Activated B cell treated with CpG ODN at 0.5 μM for 24 hours (primary cell): ENCODE data around the gene TCEAL1. TPM values are rescaled to one million over a fixed set of nuclear protein-coding genes. Genes with fewer than 3 reads are reported as not detected.
"Not testable (repeated sequence)": the region's sequence is repeated elsewhere in the genome, so short reads cannot be mapped to it uniquely, and the experiment has no call there.

Source experiments
- ATAC-seq: fragments of 200-7000 bp; cut with Tn5 transposase; one replicate; pipeline ENCODE4 v1.10.0; 2021; ENCODE audit warnings: low read depth, mild to moderate bottlenecking, moderate library complexity
- CTCF ChIA-PET: fragments of 350-600 bp; sonication (Branson Sonifier 250); formaldehyde crosslinking; loops from one replicate; lab custom pipeline; 2021; ENCODE audit warnings: antibody characterized with exemption; lab: Charles Lee
- POLR2A ChIA-PET: fragments of 350-600 bp; sonication (Branson Sonifier 250); formaldehyde crosslinking; loops from one replicate; lab custom pipeline; 2021; ENCODE audit warnings: antibody characterized with exemption; lab: Charles Lee
- DNase-seq: peaks from one replicate; pipeline ENCODE4 v3.0.0; 2022
- H3K27ac Mint-ChIP-seq: one replicate; pipeline ENCODE4 v1.8.0; 2020; ENCODE audit warnings: mixed read lengths
- H3K27me3 Mint-ChIP-seq: one replicate; pipeline ENCODE4 v1.8.0; 2021; ENCODE audit warnings: mixed read lengths
- H3K36me3 Mint-ChIP-seq: one replicate; pipeline ENCODE4 v1.8.0; 2021; ENCODE audit warnings: low read depth, mixed read lengths
- H3K4me1 Mint-ChIP-seq: one replicate; pipeline ENCODE4 v1.8.0; 2021; ENCODE audit warnings: mixed read lengths
- H3K4me3 Mint-ChIP-seq: one replicate; pipeline ENCODE4 v1.8.0; 2020; ENCODE audit warnings: mild to moderate bottlenecking, mixed read lengths
- H3K9me3 Mint-ChIP-seq: one replicate; pipeline ENCODE4 v1.8.0; 2020; ENCODE audit warnings: mixed read lengths
- intact Hi-C: fragments of 100-400 bp; cut with micrococcal nuclease; formaldehyde crosslinking; loops from one replicate; pipeline ENCODE4 v1.15.1; 2024
- total RNA-seq: library from RNA; stranded (reverse); gene quantifications from 2 replicates; pipeline ENCODE4 v1.2.3, GENCODE V29; 2022
- TF ChIP-seq, protein P1 (sequence below): fragments of 200-600 bp; IDR thresholded peaks from one replicate; pipeline ENCODE4 v1.8.0; 2022; ENCODE audit warnings: antibody characterized with exemption, mild to moderate bottlenecking

TCEAL1 gene
- total RNA-seq, 1 donor from 2014 or later = 10.4 TPM

DNA sequence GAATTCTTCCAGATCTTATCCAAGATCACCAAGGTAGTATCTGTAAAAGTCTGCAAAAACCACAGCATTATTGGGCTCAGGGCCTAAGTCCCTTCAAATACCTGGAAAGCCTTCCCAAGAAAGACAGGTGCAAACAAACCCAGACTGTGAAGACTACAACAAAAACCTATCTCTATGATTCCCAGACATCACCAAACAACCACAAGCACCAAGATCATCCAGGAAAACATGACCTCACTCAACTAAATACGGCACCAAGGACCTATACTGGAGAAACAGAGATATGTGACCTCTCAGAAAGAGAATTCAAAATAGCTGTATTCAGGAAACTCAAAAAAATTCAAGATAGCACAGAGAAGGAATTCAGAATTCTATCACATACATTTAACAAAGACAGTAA lies 15.3 kb downstream of the TCEAL1 start:
- DNase-seq = no peak
- H3K9me3 Mint-ChIP-seq = no peaks in the 10 kb centered on the region
- H3K36me3 Mint-ChIP-seq = no peaks in the 10 kb centered on the region
- peaks cover 3% of the 10 kb centered on the region for H3K27me3 Mint-ChIP-seq
- H3K4me1 Mint-ChIP-seq = no peaks in the 10 kb centered on the region
- intact Hi-C loops = no loop called here
- no peak for ATAC-seq
- TF ChIP-seq, protein P1, sequence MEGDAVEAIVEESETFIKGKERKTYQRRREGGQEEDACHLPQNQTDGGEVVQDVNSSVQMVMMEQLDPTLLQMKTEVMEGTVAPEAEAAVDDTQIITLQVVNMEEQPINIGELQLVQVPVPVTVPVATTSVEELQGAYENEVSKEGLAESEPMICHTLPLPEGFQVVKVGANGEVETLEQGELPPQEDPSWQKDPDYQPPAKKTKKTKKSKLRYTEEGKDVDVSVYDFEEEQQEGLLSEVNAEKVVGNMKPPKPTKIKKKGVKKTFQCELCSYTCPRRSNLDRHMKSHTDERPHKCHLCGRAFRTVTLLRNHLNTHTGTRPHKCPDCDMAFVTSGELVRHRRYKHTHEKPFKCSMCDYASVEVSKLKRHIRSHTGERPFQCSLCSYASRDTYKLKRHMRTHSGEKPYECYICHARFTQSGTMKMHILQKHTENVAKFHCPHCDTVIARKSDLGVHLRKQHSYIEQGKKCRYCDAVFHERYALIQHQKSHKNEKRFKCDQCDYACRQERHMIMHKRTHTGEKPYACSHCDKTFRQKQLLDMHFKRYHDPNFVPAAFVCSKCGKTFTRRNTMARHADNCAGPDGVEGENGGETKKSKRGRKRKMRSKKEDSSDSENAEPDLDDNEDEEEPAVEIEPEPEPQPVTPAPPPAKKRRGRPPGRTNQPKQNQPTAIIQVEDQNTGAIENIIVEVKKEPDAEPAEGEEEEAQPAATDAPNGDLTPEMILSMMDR = no peak
- ChIA-PET POLR2A (no interaction called here), CTCF (no interaction called here)
- no peak overlapping the region for H3K4me3 Mint-ChIP-seq
- no peak overlapping the region for H3K27ac Mint-ChIP-seq

DNA sequence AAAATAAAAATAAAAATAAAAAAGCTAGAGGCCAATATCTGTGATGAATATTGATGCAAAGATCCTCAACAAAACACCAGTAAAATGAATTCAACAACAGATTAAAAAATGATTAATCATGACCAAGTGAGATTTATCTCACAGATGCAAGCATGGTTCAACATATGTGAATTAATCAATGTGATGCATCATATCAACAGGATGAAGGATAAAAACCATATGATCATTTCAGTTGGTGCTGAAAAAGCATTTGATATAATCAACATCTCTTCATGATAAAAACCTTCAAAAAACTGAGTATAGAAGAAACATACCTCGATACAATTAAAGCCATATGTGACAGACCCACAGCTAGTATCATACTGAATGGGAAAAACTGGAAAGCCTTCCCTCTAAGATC lies 18.9 kb downstream of the TCEAL1 start:
- peaks cover 3% of the 10 kb centered on the region for H3K27me3 Mint-ChIP-seq
- no peak overlapping the region for H3K4me3 Mint-ChIP-seq
- ATAC-seq (no peak), DNase-seq (no peak)
- no peak overlapping the region for H3K27ac Mint-ChIP-seq
- no peaks in the 10 kb centered on the region for H3K36me3 Mint-ChIP-seq
- intact Hi-C loops = no loop called here
- CTCF ChIA-PET = no interaction called here
- TF ChIP-seq, protein P1 = no peak
- POLR2A ChIA-PET = no interaction called here
- no peaks in the 10 kb centered on the region for H3K4me1 Mint-ChIP-seq
- H3K9me3 Mint-ChIP-seq = no peaks in the 10 kb centered on the region

DNA sequence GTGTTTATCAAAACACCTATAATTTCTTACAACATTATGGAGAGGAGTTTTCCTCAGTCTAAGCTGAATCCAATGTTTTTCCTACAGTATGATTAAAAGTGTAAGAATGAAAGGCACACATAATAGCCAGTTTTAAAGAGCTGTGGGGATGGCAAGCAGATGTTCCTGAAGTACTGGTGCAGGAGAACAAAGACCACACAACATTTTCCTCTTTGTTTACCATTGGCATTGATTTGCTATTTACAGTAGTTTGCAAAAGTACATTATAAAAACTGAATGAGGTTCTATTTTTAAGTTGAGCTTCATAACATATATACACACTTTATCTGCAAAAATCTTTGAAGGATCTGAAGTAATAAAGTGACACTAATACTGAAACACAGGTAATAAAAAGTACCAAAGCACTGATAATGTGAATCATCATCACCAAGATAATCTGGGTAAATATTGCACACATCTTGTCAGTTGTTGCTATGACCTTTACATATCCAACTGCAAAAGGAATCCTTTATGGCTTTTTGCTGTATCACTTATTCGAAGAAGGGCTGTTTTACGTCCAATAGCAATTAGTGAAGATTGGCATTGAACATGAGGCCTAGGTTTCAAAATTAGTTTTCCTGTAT lies 22.5 kb downstream of the TCEAL1 start:
- H3K4me3 Mint-ChIP-seq = no peak overlapping the region
- ChIA-PET CTCF (no interaction called here), POLR2A (no interaction called here)
- TF ChIP-seq, protein P1 = no peak
- no peaks in the 10 kb centered on the region for H3K36me3 Mint-ChIP-seq
- no peaks in the 10 kb centered on the region for H3K9me3 Mint-ChIP-seq
- H3K27ac Mint-ChIP-seq = no peak overlapping the region
- no peaks in the 10 kb centered on the region for H3K4me1 Mint-ChIP-seq
- H3K27me3 Mint-ChIP-seq = no peaks in the 10 kb centered on the region
- intact Hi-C loops = no loop called here
- ATAC-seq (no peak), DNase-seq (no peak)

- H3K9me3 Mint-ChIP-seq, H3K4me1 Mint-ChIP-seq, H3K27ac Mint-ChIP-seq, POLR2A ChIA-PET, H3K27me3 Mint-ChIP-seq, CTCF ChIA-PET, intact Hi-C loops, ATAC-seq, H3K4me3 Mint-ChIP-seq, H3K36me3 Mint-ChIP-seq, DNase-seq: not testable (repeated sequence)
Observed at GRCh38 chrX:103655230-103656000, 26.6 kb downstream of the TCEAL1 start.

GRCh38 chrX:103656617-103657016 lies 27.8 kb downstream of the TCEAL1 start:
- DNase-seq = no peak
- Mint-ChIP-seq H3K4me3 (no peak overlapping the region), H3K27me3 (no peaks in the 10 kb centered on the region), H3K36me3 (no peaks in the 10 kb centered on the region), H3K9me3 (no peaks in the 10 kb centered on the region), H3K27ac (no peak overlapping the region), H3K4me1 (no peaks in the 10 kb centered on the region)
- intact Hi-C loops = no loop called here
- ChIA-PET POLR2A (no interaction called here), CTCF (no interaction called here)
- TF ChIP-seq, protein P1 = no peak
- no peak for ATAC-seq

DNA sequence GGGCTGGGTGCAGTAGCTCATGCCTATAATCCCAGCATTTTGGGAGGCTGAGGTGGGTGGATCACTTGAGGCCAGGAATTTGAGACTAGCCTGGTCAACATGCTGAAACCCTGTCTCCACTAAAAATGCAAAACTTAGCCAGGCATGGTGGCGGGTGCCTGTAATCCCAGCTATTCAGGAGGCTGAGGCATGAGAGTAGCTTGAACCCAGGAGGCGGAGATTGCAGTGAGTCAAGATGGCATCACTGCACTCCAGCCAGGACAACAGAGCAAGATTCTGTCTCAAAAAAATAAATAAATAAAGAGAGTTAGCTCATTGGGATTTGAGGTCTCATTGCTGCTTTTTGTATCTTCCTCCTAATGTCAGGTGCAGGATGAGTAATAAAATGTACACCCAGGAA lies 28.3 kb downstream of the TCEAL1 start:
- H3K27me3 Mint-ChIP-seq, H3K9me3 Mint-ChIP-seq, H3K36me3 Mint-ChIP-seq, POLR2A ChIA-PET, H3K4me3 Mint-ChIP-seq, intact Hi-C loops, H3K27ac Mint-ChIP-seq, ATAC-seq, DNase-seq, CTCF ChIA-PET, H3K4me1 Mint-ChIP-seq: not testable (repeated sequence)
